ENCODE data around the gene MARF1.
"Not testable (repeated sequence)": the region's sequence is repeated elsewhere in the genome, so short reads cannot be mapped to it uniquely, and the experiment has no call there.

Gene MARF1

DNA sequence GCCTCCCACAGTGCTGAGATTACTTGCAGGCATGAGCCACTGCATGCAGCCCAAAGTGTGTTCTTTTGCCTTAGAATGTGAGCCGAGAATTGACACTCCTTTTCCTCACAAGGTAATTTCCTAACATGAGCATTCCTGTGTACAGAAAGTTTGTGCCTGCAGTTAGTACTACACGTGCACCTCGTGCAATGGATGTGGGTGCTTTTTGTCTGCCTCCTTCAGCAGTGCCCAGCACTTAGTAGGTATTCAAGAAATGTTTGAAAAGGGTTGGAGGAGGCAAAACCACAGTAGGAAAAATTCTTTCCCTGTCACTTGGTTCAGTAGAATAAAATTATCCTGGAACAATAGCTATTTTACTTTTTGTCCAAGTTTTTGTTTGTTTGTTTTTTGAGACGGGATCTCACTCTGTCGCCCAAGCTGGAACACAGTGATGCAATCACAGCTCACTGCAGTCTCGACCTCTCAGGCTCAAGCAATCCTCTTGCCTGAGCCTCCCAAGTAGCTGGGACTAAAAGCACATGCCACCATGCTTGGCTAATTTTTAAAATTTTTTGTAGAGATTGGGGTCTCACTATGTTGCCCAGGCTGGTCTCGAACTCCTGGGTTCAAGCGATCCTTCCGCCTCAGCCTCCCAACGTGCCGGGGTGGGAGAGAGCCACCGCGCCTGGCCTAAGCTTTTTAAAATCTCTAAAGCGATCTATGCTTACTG, 9.5 kb upstream of the MARF1 start:
- DNase-seq, result no peak

DNA sequence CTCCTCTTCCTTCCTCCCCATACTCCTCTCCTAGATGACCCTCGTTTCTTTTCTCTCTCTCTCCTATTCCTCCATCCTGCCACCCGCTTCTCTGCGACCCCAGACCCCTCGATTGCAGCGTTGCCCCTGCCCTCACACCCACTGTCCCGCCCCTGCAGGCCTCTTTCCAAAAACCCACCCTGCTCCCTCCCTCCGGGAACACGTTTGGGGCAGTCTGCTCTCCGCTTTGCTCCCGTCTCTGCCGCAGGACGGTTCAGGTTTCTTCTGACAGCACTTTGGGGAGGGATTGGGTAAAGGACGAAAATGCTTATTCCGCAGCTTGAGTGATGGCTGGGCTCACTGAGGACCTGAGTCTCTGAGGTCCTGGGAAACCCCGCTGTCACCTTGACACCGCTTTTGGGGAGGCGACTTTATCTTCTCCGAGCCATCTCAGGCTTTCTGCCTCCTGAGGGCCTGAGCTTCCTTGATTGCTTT, 7.8 kb upstream of the MARF1 start:
- DNase-seq, result no peak

DNA sequence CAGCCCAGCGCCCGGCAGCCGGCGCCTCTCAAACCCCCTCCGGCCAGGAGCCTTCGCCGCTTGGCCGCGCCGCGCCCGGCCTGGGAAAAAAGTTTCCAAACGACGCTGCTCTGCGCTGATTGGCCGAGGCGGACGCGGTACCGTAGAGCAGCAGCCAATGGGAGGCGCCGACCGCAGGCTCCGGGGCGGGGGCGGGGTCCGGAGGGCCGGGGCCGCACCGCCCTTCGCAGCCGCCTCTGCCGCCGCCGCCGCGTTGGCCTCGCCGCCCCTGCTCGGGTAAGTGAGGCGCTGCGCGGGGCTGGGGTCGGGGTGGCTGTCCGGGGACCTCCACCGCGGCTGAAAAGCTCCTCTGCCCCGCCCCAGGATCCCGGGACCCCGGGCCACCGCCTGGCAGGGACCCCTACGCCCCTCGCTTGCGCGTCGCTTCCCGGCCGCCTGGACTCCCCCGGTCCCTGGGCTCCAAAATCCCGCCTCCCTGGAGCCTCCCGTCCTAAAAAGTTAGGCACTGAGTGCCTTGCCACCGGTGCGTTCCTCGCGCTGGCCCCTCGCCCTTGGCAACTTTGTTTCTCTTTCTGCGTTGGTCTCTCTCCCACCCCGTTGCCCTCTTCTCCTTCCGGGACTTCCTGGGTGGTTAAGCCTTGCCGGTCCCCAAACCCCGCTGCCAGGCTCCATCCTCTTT, 7.2 kb upstream of the MARF1 start, which contains the start of gene NDE1:
Gene NDE1 (plus strand): TSS at position 227 of the 679 bp plus-strand sequence. CDS start 14,534 bp downstream, outside the sequence.
- peak; percentile 80 for DNase-seq

DNA sequence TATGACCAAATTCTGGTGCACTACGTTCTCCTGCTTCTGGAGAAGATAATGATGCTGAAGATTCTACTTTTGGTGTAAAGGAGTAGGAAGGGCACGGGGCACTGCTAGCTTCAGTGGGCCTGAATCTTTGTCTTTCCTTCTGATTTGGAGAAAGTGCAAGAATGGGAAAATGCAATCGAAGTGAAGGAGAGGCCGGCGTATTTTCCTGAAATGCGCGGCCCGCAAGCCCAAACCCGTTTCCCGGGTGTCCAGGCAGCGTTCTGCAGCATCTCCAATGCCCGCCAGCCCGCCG, 6.7 kb upstream of the MARF1 start:
- DNase-seq, result no peak

DNA sequence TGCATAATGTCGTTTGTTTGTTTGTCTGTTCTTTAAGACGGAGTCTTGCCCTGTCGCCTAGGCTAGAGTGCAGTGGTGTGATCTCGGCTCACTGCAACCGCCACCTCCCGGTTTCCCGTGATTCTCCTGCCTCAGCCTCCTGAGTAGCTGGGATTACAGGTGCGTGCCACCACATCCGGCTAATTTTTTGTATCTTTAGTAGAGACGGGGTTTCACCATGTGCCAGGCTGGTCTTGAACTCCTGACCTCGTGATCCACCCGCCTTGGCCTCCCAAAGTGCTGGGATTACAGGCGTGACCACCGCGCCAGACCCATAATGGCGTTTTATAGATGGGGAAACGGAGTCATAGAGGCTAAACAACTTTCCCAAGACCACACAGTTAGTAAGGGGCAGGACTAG, 6.4 kb upstream of the MARF1 start:
- not testable (repeated sequence) for DNase-seq

DNA sequence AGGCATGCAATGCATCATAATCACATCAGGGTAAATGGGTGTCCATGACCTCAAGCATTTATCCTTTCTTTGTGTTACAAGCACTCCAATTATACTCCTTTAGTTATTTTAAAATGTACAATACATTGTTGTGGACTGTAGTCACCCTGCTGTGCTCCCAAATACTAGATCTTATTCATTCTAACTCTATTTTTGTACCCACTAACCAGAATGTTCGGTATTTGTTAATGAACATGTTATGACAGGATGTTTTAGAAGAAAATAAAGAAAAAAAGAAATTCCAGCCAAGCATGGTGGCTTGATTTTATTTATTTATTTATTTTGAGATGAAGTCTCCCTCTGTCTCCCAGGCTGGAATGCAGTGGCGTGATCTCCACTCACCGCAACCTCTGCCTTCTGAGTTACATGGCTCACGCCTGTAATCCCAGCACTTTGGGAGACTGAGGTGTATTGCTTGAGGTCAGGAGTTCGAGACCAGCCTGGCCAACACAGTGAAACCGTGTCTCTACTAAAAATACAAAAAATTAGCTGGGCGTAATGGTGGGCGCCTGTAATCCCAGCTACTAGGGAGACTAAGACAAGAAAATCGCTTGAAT, 5.3 kb upstream of the MARF1 start:
- DNase-seq, result no peak

DNA sequence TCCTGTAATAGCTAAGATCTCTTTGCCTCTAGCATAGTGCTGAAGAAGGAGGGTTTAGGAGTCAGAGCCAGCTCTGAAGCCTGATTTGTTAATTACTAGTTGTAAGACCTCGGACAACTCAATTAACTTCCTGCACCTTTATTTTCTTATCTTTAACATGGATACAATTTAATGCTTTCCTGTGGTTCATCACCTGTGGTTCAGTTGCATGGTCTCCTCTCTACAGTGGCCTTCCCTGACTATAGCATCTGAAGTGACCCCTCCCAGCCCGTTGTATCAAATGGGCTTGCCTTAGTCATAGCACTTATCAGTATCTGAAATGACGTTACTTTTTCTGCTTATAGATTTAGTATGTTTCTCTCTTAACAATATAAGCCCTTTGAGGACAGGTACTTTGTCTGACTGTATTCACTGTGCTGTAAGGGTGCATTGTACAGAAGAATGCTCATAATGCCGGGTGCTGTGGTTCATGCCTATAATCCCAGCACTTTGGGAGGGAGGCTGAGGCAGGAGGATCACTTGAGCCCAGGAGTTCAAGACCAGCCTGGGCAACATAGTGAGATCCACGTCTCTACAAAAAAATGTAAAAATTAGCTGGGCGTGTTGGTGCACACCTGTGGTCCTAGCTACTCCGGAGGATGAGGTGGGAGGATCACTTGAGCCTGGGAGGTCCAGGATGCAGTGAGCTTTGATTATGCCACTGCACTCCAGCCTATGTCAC, 4.5 kb upstream of the MARF1 start:
- DNase-seq, result no peak

DNA sequence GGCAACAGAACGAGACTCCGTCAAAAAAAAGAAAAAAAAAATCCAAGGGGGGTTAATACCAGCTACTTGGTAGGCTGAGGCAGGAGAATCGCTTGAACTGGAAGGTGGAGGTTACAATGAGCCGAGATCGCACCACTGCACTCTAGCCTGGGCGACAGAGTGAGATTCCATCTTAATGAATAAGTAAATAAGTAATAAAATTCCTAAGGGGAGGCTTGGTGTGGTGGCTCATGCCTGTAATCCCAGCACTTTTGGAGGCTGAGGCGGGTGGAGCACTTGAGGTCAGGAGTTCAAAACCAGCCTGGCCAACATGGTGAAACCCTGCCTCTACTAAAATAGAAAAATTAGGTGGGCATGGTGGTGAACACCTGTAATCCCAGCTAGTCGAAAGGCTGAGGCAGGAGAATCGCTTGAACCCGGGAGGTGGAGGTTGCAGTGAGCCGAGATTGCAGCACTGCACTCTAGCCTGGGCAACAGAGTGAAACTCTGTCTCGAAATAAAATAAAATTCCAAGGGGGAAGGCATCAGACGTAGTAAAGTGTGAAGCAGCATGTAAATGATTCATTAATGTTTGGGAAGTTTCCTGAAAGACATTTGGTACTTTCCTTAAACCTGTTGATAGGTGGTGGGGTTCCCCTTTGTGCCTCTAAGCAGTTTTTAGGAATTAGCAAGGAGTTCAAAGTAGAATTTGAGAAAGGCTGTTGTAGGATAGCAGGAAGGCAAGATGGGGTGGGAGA, 3.8 kb upstream of the MARF1 start:
- DNase-seq, result not testable (repeated sequence)

DNA sequence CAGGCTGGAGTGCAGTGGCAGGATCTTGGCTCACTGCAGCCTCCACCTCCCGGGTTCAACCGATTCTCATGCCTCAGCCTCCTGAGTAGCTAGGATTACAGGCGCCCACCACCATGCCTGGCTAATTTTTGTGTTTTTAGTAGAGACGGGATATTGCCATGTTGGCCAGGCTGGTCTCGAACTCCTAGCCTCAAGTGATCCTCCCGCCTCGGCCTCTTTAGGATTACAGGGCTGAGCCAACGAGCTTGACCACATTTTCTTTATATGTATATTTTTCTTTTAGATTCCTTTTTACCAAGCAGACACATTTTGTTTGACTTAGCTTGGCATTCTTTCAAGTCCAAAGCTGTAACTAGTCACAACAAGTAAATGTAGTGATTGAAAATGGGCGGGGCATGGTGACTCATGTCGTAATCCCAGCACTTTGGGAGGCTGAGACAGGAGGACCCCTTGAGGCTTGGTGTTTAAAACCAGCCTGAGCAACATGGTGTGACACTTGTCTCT, 2.1 kb upstream of the MARF1 start:
- DNase-seq, result not testable (repeated sequence)

DNA sequence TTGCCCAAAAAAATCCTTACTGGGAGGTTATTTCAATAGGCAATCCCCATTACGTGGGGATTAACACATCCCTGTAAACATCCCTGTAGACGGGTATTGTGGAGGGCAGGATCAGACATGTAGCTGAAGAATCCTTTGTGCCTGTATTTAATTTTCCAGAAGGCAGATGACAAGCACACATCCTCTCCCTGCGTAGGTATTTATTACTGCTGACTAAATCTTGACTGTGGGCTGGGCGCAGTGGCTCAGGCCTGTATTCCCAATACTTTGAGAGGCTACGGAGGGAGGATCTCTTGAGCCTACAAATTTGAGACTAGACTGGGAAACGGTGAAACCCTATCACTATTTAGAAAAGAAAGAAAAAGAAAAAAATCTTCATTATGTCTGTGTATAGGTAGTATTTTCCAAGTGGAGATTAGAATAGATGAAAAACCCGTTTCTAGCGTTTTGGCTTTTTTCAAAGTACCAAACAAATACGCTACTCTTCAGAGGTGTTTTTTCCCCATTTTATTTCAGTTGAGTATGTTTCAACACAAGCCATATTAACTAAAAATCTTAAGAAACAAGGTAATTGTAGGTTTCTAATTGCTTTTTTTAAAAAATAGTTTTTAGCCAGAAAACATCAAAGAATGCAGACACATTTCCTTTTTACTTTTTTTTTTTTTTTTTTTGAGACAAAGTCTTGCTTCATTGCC, 1.5 kb upstream of the MARF1 start:
- DNase-seq, result no peak

DNA sequence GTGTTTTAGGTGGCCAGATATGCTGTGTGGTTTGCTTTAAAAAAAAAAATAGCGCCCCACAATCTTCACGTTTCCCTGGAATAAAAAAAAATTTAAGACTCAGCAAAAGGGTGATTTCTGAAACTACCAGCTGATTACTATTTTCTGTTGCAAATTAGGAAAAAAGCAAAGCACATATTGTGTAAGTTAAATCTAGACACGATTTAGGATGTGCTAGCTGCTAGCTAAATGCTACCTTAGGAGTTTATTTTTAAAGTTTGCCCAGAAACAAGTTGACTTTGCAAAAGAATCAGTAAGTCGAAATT, 944 bp upstream of the MARF1 start:
- no peak for DNase-seq

DNA sequence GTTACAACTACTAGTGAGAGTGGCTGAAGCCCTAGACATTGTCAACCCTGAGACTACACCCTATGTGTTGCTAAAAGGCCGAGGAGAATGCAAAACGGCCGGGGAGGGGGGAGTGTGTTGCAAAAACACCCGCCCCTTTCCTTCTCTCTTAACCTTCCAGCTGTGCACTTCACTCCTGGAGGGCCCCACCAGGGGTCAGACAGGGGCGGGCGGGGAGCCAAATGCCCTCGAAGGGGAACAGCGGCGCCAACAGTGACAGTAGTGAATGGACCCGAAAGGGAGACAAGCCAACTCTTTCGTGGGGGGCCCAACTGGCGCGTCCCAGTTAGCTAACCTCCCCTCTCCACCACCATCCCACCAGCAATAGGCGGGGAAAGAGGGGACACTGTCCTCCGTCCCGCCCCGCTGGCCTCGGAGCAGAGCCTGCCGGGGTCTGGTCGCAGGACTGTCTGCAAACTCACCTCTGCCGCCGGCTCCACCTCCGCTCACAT, 352 bp downstream of the MARF1 start:
- peak; percentile 74 for DNase-seq

DNA sequence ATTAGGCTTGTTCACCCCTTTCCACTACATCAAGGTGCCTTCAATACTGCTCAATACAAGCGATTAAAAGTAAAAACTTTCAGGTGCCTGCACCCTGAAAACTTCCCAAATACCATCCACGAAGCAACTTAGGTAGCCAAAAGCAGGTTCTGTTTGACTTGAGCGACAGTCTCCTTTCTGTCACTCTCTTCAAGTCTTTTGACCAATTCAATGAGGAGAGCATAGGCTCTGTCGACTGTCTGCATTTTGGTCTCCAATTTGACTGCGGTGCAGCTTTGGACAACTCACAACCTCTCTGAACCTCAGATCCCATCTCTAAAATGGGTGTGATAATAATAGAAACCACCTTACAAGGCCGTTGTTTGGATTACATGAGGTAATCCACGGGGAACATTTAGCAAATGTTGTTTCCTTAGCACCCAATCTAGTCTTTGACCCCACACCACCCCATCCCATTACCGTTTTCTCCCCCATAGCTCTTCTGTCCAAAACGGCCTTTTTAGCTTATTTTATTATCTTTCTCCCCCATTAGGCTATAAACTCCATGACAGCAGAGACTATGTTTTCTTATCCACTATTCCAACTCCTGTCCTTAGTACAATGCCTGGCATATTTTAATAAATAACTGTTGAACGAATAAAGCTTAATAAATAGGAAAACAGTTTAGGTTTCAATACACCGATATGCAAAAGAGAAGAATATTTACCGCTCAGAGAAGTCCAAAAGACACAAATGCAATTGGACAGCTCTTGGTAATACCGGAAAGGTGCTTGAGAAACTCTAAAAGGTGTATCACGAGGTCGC, 999 bp downstream of the MARF1 start:
- no peak for DNase-seq

DNA sequence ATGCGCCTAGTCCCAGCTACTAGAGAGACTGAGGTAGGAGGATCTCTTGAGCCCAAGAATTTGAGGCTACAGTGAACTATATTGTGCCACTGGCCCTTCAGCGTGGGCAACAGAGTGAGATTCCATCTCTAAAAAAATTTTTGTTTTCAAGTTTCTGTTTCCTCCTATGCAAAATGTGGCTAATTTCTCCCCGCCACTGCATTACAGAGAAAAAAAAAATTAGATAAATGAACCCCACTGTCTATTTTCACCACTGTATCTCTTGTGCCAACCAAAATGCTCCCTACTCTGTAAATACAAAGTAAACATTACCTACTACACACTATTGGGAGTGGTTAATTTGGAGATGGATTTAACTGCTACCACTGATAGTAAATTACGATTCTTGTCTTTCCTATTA, 2.0 kb downstream of the MARF1 start:
- no peak for DNase-seq

DNA sequence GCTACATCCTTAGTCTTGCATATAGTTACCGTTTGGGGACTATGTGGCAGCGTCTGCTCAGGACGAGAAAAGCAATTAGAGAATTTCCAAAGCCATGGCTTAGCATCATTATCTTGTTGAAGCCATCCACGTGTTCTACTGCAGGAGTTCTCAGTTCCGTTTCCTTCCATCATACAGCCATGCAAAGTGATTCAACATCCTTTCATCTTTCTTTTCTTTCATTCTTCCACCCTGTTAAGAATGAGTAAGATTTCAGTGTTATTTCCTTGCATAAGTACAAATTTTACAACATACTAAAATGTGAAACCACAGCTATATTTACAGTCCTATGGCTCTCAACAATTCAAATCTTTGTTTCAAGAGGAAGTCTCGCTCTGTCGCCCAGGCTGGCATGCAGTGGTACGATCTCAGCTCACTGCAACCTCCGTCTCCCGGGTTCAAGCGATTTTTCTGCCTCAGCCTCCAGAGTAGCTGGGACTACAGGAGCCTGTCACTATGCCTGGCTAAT, 3.8 kb downstream of the MARF1 start:
- no peak for DNase-seq

DNA sequence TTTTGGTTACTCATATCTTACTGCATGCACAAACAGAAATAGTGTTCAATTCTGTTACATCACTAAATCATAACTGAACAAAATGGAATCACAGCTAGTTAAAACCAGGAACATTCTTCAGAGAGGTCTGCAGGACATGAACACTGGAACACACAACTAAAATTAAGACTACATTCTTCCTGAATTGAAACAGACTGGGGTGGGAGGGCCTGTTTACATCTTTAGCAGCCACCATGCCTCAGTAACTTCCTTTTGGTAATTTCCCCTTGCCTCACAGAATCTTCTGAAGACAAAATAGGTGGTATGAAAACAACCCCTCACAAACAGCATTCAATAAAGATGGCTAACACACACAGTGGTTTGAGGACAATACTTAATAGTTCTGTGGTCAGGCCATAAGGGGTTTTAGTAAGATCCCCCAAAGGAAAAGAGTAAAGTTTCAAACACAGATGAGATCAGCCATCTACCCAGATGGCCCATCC, 6.5 kb downstream of the MARF1 start:
- no peak for DNase-seq

DNA sequence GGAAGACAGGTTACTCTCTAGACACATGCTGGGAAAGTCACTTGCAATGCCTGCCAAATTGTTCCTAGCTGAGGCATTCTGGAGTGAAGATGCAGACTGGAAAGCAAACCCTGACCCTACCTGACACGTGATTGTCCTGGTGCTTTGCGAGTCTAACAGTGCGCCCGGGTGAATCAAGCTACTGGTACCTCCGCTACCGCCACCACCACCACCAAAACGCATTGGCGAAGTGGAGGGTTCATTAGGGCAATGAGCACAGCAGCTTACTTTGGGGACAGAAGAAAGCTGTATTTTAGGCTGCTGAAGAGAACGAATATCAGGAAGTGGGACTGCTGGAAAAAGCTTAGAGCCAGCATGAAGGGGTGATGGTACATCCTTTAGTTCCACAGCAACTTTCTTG, 7.0 kb downstream of the MARF1 start:
- no peak for DNase-seq

DNA sequence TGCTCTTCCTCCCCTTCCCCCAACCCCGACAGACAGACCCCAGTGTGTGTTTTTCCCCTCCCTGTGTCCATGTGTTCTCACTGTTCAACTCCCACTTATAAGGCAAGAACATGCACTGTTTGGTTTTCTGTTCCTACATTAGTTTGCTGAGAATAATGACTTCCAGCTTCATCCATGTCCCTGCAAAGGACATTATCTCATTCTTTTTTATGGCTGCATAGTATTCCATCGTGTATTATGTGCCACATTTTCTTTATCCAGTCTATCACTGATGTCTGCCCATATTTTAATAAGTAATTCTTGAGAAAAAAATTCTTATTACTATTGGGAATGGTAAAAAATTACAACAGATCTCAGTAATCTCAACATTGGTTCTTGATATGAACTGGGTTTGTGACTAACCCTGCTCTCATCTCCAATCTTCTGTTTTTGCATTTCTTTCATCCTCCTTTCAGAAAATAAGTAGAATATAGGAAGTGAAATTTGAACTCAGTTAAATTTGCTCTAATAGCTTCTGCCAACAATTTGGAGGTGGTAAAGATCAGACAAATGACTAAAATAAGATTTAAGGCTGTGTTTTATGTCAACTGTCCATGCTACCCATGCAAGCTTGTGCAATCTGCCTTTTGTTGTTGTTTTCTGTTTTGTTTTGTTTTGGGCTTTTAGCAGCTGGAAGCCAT, 11.1 kb downstream of the MARF1 start:
- DNase-seq, result no peak

DNA sequence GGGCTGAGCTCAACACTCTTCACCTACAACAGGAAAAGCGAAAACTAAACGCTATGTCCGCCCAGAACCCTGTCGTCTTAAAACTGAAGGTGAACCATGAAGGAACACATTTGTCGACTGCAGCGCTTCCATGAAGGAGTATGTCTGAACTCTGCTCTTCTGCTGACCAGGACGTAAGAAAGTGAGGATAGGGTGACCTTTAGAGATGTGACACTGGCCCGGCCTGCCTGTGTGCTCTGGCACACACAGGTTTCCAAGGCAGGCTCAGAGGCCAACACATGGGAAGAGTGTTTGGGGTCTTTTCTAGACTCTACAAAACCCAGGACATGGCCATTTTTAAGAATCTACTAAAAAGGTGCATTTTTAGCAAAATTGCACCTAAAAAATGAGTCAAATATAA, 21.1 kb downstream of the MARF1 start:
- no peak for DNase-seq

DNA sequence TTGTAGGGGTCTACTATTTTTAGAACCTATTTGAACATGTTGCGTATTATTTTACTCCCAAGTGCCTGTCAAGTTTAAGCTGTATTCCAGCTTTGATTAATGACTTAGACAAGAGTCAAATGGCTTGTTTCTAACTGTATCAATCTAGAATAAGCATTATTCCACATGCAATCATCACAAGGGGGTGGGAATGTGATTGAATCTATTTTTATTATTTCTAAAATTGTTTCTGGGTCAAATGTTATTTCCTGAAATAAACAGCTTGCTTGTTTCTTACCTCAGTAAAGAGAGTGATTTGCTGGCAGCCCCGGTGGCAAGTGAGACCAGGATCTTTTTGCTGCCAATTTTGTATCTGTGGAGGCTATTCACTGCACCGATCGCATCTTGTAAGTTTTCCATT, 21.5 kb downstream of the MARF1 start:
- DNase-seq, result no peak

All from activated effector memory CD4-positive, alpha-beta T cell treated with Interleukin-2 at 50 U/mL for 16 hours (primary cell).